IMR-90 (cell line): ENCODE measurements around the gene ABAT. TPM values are rescaled to one million over a fixed set of nuclear protein-coding genes. Genes with fewer than 3 reads are reported as not detected.

Experiments used
- ATAC-seq: fragments of 200-7000 bp; cut with Tn5 transposase; 2 replicates; pipeline ENCODE4 v1.9.1; 2020; ENCODE audit warnings: low read depth, mild to moderate bottlenecking, moderate library complexity
- BruUV-seq: library from RNA; stranded (reverse); fragments of 400-500 nt; replicated peaks from 2 replicates; lab custom pipeline; 2021; lab: Mats Ljungman, UMichigan
- CTCF ChIA-PET: fragments of 300-600 bp; formaldehyde crosslinking; extraction: SDS; loops from one replicate; lab custom pipeline; 2021; ENCODE audit warnings: antibody characterized with exemption; lab: Yijun Ruan, JAX
- POLR2A ChIA-PET: fragments of 300-600 bp; sonication (Branson Sonifier 250); formaldehyde crosslinking; loops from one replicate; lab custom pipeline; 2022; ENCODE audit warnings: antibody characterized with exemption; ENCODE audit not compliant: unreplicated experiment; lab: Charles Lee
- DNase-seq: peaks from one replicate; pipeline ENCODE4 v3.0.0; 2013
- H2AFZ ChIP-seq: replicated peaks from 2 replicates; pipeline ENCODE3; 2013; ENCODE audit warnings: low read length, mild to moderate bottlenecking; ENCODE audit not compliant: poor library complexity
- H2AK5ac ChIP-seq: 2 replicates; pipeline ENCODE4 v1.6.1; 2013; ENCODE audit warnings: low read depth, low read length, inconsistent platforms
- H2AK9ac ChIP-seq: replicated peaks from 2 replicates; pipeline ENCODE3; 2013; ENCODE audit warnings: mild to moderate bottlenecking, low read depth, low read length, moderate library complexity; ENCODE audit not compliant: poor library complexity
- H2BK120ac ChIP-seq: 2 replicates; pipeline ENCODE4 v1.6.1; 2013; ENCODE audit warnings: low read depth, low read length, inconsistent platforms
- H2BK15ac ChIP-seq: 3 replicates; pipeline ENCODE4 v1.6.1; 2013; ENCODE audit warnings: low read depth, low read length, inconsistent platforms
- H2BK20ac ChIP-seq: 2 replicates; pipeline ENCODE4 v1.6.1; 2013; ENCODE audit warnings: low read depth, mild to moderate bottlenecking, inconsistent platforms, low read length, moderate library complexity
- H2BK5ac ChIP-seq: 2 replicates; pipeline ENCODE4 v1.6.1; 2013; ENCODE audit warnings: mild to moderate bottlenecking, low read depth, low read length, inconsistent platforms; ENCODE audit not compliant: poor library complexity, severe bottlenecking
- H3K14ac ChIP-seq: replicated peaks from 2 replicates; pipeline ENCODE4 v1.6.1; 2013; ENCODE audit warnings: low read depth, low read length, inconsistent platforms
- H3K18ac ChIP-seq: 2 replicates; pipeline ENCODE4 v1.6.1; 2013; ENCODE audit warnings: low read depth, low read length, control low read depth
- H3K23ac ChIP-seq: 2 replicates; pipeline ENCODE4 v1.6.1; 2013; ENCODE audit warnings: low read depth, low read length, inconsistent platforms
- H3K27ac ChIP-seq: 2 replicates; pipeline ENCODE4 v1.5.1; 2013; ENCODE audit warnings: mild to moderate bottlenecking, control low read depth, low read length; ENCODE audit not compliant: insufficient read depth
- H3K27me3 ChIP-seq: 2 replicates; pipeline ENCODE4 v1.6.1; 2013; ENCODE audit warnings: low read length; ENCODE audit not compliant: control insufficient read depth, insufficient read depth
- H3K36me3 ChIP-seq: 2 replicates; pipeline ENCODE4 v1.6.1; 2013; ENCODE audit warnings: low read length, mixed read lengths; ENCODE audit not compliant: control insufficient read depth, insufficient read depth
- H3K4ac ChIP-seq: 2 replicates; pipeline ENCODE4 v1.6.1; 2013; ENCODE audit warnings: low read depth, low read length, inconsistent platforms
- H3K4me1 ChIP-seq: 2 replicates; pipeline ENCODE4 v1.6.1; 2013; ENCODE audit warnings: low read length, mixed read lengths; ENCODE audit not compliant: control insufficient read depth, insufficient read depth
- H3K4me2 ChIP-seq: 2 replicates; pipeline ENCODE4 v1.6.1; 2013; ENCODE audit warnings: low read depth, mild to moderate bottlenecking, control low read depth, low read length, moderate library complexity
- H3K4me3 ChIP-seq: 2 replicates; pipeline ENCODE4 v1.5.1; 2013; ENCODE audit warnings: low read depth, mild to moderate bottlenecking, control low read depth, low read length, moderate library complexity; ENCODE audit not compliant: insufficient read depth
- H3K56ac ChIP-seq: 2 replicates; pipeline ENCODE4 v1.6.1; 2013; ENCODE audit warnings: low read length, inconsistent platforms; ENCODE audit not compliant: insufficient read depth; ENCODE audit errors: extremely low read depth
- H3K79me1 ChIP-seq, 2 experiments: 2 replicates each; pipeline ENCODE4 v1.6.1; 2013; ENCODE audit warnings: low read length in 2 of 2, inconsistent platforms in 1 of 2, low read depth in 1 of 2
- H3K9ac ChIP-seq: 2 replicates; pipeline ENCODE4 v1.6.1; 2013; ENCODE audit warnings: low read depth, low read length, control low read depth
- H3K9me1 ChIP-seq: 2 replicates; pipeline ENCODE4 v1.6.1; 2013; ENCODE audit warnings: low read length, inconsistent platforms; ENCODE audit not compliant: insufficient read depth
- H3K9me3 ChIP-seq: 2 replicates; pipeline ENCODE4 v1.6.1; 2013; ENCODE audit warnings: low read length; ENCODE audit not compliant: control insufficient read depth, insufficient read depth
- H4K20me1 ChIP-seq: 2 replicates; pipeline ENCODE4 v1.6.1; 2013; ENCODE audit warnings: low read length, inconsistent platforms; ENCODE audit not compliant: insufficient read depth
- H4K5ac ChIP-seq: 2 replicates; pipeline ENCODE4 v1.6.1; 2013; ENCODE audit warnings: mild to moderate bottlenecking, low read depth, low read length, control low read depth
- H4K8ac ChIP-seq, 2 experiments: 2 replicates each; pipeline ENCODE4 v1.6.1; 2013; ENCODE audit warnings: low read depth in 2 of 2, low read length in 2 of 2, control low read depth in 1 of 2, inconsistent platforms in 1 of 2
- H4K91ac ChIP-seq: 2 replicates; pipeline ENCODE4 v1.6.1; 2013; ENCODE audit warnings: low read depth, low read length, inconsistent platforms; ENCODE audit not compliant: insufficient read depth
- CHD1 ChIP-seq: IDR thresholded peaks from 2 replicates; pipeline ENCODE4 v1.6.1; 2012; ENCODE audit warnings: low read depth, low read length, improper control_type of control experiment
- FOS ChIP-seq: fragments of 150-350 bp; IDR thresholded peaks from 2 replicates; pipeline ENCODE4 v1.6.1; 2016; ENCODE audit warnings: low read depth, low read length
- RAD21 ChIP-seq: IDR thresholded peaks from 2 replicates; pipeline ENCODE4 v1.6.1; 2012; ENCODE audit warnings: low read length, improper control_type of control experiment
- SMC3 ChIP-seq: fragments of 150-350 bp; IDR thresholded peaks from 2 replicates; pipeline ENCODE4 v1.6.1; 2016; ENCODE audit warnings: low read depth, mild to moderate bottlenecking, antibody characterized with exemption, low read length, moderate library complexity
- WGBS, 2 experiments: methylation state at CpG; one replicate each; pipeline versions ENCODE4 v1.1.5 to v1.1.7; 2013; ENCODE audit warnings: missing lambda C conversion rate in 2 of 2; ENCODE audit not compliant: insufficient read length in 1 of 2; ENCODE audit errors: extremely low coverage in 2 of 2; 5-methylcytosine and 5-hydroxymethylcytosine counted together
- dilution Hi-C: fragments of 300-500 bp; cut with HindIII; formaldehyde crosslinking; loops from one replicate; pipeline ENCODE4 v1.14.3; 2018; ENCODE audit warnings: low sequenced_read_pairs; ENCODE audit not compliant: unreplicated experiment
- in situ Hi-C: fragments of 300-500 bp; cut with MboI; formaldehyde crosslinking; loops from 3 replicates; pipeline ENCODE4 v1.14.3; 2019; ENCODE audit warnings: low sequenced_read_pairs, inconsistent platforms, mixed read lengths
- intact Hi-C: fragments of 100-400 bp; cut with micrococcal nuclease; formaldehyde crosslinking; loops from 2 replicates; pipeline ENCODE4 v1.10.0; 2022
- polyA plus RNA-seq, 3 experiments: library from polyadenylated mRNA; depleted of rRNA; stranded (reverse); fragments of >200 nt; gene quantifications; 2 replicates each; pipeline ENCODE4 v1.2.3, GENCODE V29; 2012; ENCODE audit warnings: low replicate concordance in 1 of 3
- total RNA-seq: library from RNA; depleted of rRNA; stranded (reverse); fragments of >200 nt; gene quantifications from 2 replicates; pipeline ENCODE4 v1.2.3, GENCODE V29; 2012

Gene ABAT
- total and polyA plus RNA-seq, 2 of the 4 experiments (the other 2 are of a cell fraction) = 4.5 to 6.9 TPM

DNA sequence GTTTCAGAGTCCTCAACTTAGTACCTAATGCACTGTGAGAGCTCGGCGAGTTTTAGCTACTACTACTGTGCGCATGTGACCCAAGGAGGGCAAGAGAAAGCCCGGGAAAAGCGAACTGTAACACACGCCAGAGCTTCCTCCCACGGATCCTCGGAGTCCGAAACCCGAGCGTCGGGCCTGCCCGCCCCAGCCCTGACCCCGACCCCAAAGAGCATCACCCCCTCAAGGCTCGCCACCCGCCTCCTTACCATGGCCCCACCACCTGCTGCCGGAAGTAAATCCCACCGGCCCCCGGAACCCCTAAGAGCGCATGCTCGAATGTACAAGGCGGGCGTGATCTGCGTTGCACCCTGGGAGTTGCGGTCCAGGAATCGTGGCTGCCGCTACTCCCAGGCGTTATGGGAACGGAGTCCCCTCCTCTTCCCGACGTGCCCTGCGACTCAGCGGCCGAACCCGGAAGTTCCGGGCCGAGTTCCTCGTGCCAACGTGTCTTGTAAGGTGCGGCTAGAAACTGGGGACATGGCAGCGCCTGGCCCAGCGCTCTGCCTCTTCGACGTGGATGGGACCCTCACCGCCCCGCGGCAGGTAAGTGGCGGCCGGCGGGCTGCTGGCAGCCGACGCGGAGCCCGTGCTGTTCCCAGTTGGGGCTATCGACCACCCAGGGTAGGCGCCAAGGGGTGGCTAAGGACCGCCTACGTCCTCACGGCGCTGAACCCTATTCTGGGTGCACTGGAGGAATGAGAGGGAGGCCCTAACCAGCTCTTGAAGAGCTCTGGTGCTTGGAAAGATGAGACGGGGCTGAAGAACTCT, 123.2 kb downstream of the ABAT start, which contains the start of the genes PMM2 and TMEM186 (continued):
- TF ChIP-seq RAD21 (no peak), FOS (no peak), SMC3 (no peak)

DNA sequence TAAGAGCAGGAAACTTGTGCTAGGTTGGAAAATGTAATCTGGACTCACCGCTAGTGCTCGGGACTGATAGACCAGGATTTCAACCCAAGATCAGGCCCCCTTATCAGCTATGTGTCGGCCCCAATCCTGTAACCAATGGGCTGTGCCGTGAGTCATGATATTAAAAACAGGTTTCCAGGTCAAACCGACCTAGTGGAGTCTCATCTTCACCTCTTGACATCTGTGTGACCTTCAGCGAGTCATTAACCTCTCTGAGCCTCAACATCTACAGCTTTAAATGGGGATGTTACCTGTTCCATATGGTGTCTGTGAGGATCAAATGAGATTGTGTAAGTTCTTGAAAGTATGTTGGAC, 123.7 kb downstream of the ABAT start:
- Histone ChIP-seq H2AK9ac (peak overlapping the region; percentile 100), H4K91ac (peak overlapping the region; percentile 95), H3K14ac (peak overlapping the region; percentile 99), H3K18ac (peak overlapping the region; percentile 25), H2BK15ac (peak overlapping the region; percentile 16; the same call in 1 of the 3 replicates), H4K8ac (peak overlapping the region; percentile 89 to 96), H3K4me3 (peak overlapping the region; percentile 78), H3K4me2 (peak overlapping the region; percentile 97), H3K56ac (peak overlapping the region; percentile 68), H4K5ac (peak overlapping the region; percentile 80), H3K4ac (peak overlapping the region; percentile 93), H2BK120ac (peak overlapping the region; percentile 49), H3K36me3 (peaks cover 15% of the 10 kb centered on the region), H3K9me3 (no peaks in the 10 kb centered on the region), H2BK5ac (peak overlapping the region; percentile 90), H3K23ac (peak overlapping the region; percentile 90), H4K20me1 (peaks cover 37% of the 10 kb centered on the region), H2AFZ (peak overlapping the region; percentile 91), H3K9me1 (peaks cover 8% of the 10 kb centered on the region), H3K4me1 (peaks cover 7% of the 10 kb centered on the region), H3K79me1 (peaks cover 18 to 52% of the 10 kb centered on the region in 2 experiments), H2AK5ac (peak overlapping the region; percentile 80), H2BK20ac (0 out of 2 replicates have a peak overlapping the region, but pooled peaks have one; percentile 28), H3K27ac (peak overlapping the region; percentile 93), H3K9ac (peak overlapping the region; percentile 90), H3K27me3 (no peaks in the 10 kb centered on the region)
- dilution Hi-C loops = no loop called here
- intact Hi-C loops = loop anchor here (5.0 kb wide), 1 partner anchor 69 kb away; the partner anchor contains the start of gene CARHSP1
- ChIA-PET POLR2A (interaction anchor here (0.7 kb wide), 1 partner anchor 13 kb away, joined by 5 read pairs; no protein-coding TSS in a partner anchor), CTCF (no interaction called here)
- peak; percentile 15 for ATAC-seq
- no peak for TF ChIP-seq RAD21
- TF ChIP-seq CHD1 = peak; percentile 58; the same call in 1 of the 2 replicates
- TF ChIP-seq FOS = no peak
- 0% methylated on average over 1 of the region's 6 CpGs; no CpG with 5 or more reads in 1 of the 2 experiments for WGBS, 2 experiments
- BruUV-seq = TSS peak; percentile 47
- in situ Hi-C loops = no loop called here
- peak; percentile 36 for DNase-seq
